WTC11 (cell line): Measurements from ENCODE around the gene KCNB1.

Experiments used
- ATF3 ChIP-seq: sonication (generic); formaldehyde crosslinking; conservative IDR thresholded peaks from 2 replicates; pipeline ENCODE4 v1.8.1; 2022; ENCODE audit warnings: mild to moderate bottlenecking, missing genetic modification reagents
- MXD4 ChIP-seq: fragments of 250-450 bp; sonication (Bioruptor Pico); IDR thresholded peaks from 2 replicates; pipeline ENCODE4 v1.8.0; 2021; ENCODE audit warnings: mild to moderate bottlenecking, moderate library complexity, borderline replicate concordance
- NFYB ChIP-seq: sonication (generic); formaldehyde crosslinking; conservative IDR thresholded peaks from 2 replicates; pipeline ENCODE4 v1.8.0; 2022; ENCODE audit warnings: low read depth, missing genetic modification reagents
- PRRX2 ChIP-seq: fragments of 250-450 bp; sonication (Bioruptor Pico); IDR thresholded peaks from 2 replicates; pipeline ENCODE4 v1.8.0; 2021; ENCODE audit warnings: mild to moderate bottlenecking
- TEAD4 ChIP-seq: sonication (generic); formaldehyde crosslinking; IDR thresholded peaks from 2 replicates; pipeline ENCODE4 v1.8.0; 2022; ENCODE audit warnings: mild to moderate bottlenecking, missing genetic modification reagents
- TP53 ChIP-seq: sonication (generic); formaldehyde crosslinking; IDR thresholded peaks from 2 replicates; pipeline ENCODE4 v1.8.1; 2023; ENCODE audit warnings: mild to moderate bottlenecking, missing genetic modification reagents
- TF ChIP-seq, protein P1 (sequence below): fragments of 200-600 bp; IDR thresholded peaks from 2 replicates; pipeline ENCODE4 v1.8.0; 2022; ENCODE audit warnings: antibody characterized with exemption
- TF ChIP-seq, protein P2 (sequence below): sonication (generic); formaldehyde crosslinking; IDR thresholded peaks from 2 replicates; pipeline ENCODE4 v1.8.0; 2022; ENCODE audit warnings: mild to moderate bottlenecking, missing genetic modification reagents
- TF ChIP-seq, protein P3 (sequence below): sonication (generic); formaldehyde crosslinking; IDR thresholded peaks from 2 replicates; pipeline ENCODE4 v1.8.0; 2022; ENCODE audit warnings: mild to moderate bottlenecking, missing genetic modification reagents
- TF ChIP-seq, protein P4 (sequence below): sonication (generic); formaldehyde crosslinking; IDR thresholded peaks from 2 replicates; pipeline ENCODE4 v1.8.1; 2022; ENCODE audit warnings: low read depth, missing genetic modification reagents, borderline replicate concordance
- TF ChIP-seq, protein P5 (sequence below): sonication (generic); formaldehyde crosslinking; IDR thresholded peaks from 2 replicates; pipeline ENCODE4 v1.8.1; 2023; ENCODE audit warnings: mild to moderate bottlenecking, moderate library complexity, missing genetic modification reagents

- TF ChIP-seq ATF3 (CRISPR knock-in tag) (0 out of 2 replicates have a peak, but pooled peaks have one; percentile 60), NFYB (CRISPR knock-in tag) (no peak), TEAD4 (CRISPR knock-in tag) (no peak), MXD4 (no peak), PRRX2 (CRISPR knock-in tag) (no peak), TP53 (CRISPR knock-in tag) (no peak)
- TF ChIP-seq, protein P1, sequence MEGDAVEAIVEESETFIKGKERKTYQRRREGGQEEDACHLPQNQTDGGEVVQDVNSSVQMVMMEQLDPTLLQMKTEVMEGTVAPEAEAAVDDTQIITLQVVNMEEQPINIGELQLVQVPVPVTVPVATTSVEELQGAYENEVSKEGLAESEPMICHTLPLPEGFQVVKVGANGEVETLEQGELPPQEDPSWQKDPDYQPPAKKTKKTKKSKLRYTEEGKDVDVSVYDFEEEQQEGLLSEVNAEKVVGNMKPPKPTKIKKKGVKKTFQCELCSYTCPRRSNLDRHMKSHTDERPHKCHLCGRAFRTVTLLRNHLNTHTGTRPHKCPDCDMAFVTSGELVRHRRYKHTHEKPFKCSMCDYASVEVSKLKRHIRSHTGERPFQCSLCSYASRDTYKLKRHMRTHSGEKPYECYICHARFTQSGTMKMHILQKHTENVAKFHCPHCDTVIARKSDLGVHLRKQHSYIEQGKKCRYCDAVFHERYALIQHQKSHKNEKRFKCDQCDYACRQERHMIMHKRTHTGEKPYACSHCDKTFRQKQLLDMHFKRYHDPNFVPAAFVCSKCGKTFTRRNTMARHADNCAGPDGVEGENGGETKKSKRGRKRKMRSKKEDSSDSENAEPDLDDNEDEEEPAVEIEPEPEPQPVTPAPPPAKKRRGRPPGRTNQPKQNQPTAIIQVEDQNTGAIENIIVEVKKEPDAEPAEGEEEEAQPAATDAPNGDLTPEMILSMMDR, result no peak
- TF ChIP-seq, protein P2, sequence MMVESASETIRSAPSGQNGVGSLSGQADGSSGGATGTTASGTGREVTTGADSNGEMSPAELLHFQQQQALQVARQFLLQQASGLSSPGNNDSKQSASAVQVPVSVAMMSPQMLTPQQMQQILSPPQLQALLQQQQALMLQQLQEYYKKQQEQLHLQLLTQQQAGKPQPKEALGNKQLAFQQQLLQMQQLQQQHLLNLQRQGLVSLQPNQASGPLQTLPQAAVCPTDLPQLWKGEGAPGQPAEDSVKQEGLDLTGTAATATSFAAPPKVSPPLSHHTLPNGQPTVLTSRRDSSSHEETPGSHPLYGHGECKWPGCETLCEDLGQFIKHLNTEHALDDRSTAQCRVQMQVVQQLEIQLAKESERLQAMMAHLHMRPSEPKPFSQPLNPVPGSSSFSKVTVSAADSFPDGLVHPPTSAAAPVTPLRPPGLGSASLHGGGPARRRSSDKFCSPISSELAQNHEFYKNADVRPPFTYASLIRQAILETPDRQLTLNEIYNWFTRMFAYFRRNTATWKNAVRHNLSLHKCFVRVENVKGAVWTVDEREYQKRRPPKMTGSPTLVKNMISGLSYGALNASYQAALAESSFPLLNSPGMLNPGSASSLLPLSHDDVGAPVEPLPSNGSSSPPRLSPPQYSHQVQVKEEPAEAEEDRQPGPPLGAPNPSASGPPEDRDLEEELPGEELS (CRISPR knock-in tag), result no peak
- TF ChIP-seq, protein P3, sequence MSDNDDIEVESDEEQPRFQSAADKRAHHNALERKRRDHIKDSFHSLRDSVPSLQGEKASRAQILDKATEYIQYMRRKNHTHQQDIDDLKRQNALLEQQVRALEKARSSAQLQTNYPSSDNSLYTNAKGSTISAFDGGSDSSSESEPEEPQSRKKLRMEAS (CRISPR knock-in tag), result peak; percentile 53; the same call in 1 of the 2 replicates
- TF ChIP-seq, protein P4, sequence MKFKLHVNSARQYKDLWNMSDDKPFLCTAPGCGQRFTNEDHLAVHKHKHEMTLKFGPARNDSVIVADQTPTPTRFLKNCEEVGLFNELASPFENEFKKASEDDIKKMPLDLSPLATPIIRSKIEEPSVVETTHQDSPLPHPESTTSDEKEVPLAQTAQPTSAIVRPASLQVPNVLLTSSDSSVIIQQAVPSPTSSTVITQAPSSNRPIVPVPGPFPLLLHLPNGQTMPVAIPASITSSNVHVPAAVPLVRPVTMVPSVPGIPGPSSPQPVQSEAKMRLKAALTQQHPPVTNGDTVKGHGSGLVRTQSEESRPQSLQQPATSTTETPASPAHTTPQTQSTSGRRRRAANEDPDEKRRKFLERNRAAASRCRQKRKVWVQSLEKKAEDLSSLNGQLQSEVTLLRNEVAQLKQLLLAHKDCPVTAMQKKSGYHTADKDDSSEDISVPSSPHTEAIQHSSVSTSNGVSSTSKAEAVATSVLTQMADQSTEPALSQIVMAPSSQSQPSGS, result no peak
- TF ChIP-seq, protein P5, sequence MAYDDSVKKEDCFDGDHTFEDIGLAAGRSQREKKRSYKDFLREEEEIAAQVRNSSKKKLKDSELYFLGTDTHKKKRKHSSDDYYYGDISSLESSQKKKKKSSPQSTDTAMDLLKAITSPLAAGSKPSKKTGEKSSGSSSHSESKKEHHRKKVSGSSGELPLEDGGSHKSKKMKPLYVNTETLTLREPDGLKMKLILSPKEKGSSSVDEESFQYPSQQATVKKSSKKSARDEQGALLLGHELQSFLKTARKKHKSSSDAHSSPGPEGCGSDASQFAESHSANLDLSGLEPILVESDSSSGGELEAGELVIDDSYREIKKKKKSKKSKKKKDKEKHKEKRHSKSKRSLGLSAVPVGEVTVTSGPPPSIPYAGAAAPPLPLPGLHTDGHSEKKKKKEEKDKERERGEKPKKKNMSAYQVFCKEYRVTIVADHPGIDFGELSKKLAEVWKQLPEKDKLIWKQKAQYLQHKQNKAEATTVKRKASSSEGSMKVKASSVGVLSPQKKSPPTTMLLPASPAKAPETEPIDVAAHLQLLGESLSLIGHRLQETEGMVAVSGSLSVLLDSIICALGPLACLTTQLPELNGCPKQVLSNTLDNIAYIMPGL (CRISPR knock-in tag), result no peak
Measured at GRCh38 chr20:49447946-49448809, 34.3 kb downstream of the KCNB1 start.
